ENCODE results near the gene GULP1.
"Not testable (repeated sequence)": the region's sequence is repeated elsewhere in the genome, so short reads cannot be mapped to it uniquely, and the experiment has no call there.

GULP1 gene

DNA sequence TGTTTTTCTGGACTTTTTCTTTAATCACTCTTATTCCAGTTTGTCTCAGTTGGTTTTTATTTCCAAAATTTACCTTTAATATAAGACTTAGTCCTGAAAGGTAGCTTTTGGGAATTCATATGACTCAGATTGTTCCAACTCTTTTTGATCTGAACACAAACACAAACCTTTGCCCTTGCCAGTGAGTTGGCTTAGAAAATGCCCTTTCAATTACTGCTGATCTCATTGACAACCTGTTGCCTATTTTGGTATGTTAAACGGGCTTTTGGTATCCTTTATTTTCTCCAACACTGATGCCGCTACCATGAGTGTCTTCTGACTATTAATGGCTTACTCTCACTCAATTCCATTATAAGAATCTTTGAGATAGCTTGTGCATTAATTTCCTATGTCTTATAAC, 143.4 kb downstream of the GULP1 start:
- no peak for DNase-seq

DNA sequence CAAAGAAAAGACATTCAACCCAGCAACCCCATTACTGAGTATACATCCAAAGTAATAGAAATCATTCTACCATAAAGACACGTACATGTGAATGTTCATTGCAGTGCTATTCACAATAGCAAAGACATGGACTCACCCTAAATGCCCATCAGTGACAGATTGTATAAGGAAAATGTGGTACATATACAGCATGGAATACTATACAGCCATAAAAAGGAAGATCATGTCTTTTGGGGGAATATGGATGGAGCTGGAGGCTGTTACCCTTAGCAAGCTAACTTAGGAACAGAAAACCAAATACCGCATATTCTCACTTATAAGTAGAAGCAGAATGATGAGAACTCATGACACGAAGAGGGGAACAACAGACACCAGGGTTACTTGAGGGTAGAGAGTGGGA, 145.9 kb downstream of the GULP1 start:
- no peak for DNase-seq

DNA sequence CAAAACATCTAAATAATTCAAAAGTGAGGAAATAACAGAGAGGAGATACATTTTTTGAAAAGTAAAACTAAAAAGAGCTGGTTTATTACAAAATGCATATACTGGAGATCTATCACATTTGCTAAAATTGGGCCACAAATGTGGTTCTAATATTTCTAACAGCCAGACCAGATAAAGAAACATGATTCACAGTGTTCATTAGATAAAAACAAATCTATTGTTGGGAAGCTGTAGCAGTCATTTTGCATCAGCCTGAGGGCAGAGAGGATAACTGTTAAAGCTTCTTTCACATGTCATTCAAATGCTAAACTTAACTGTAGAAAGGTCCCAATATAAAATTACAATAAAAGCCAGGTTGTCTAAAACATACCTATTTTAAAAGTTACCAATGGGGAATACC, 148.3 kb downstream of the GULP1 start:
- no peak for DNase-seq

DNA sequence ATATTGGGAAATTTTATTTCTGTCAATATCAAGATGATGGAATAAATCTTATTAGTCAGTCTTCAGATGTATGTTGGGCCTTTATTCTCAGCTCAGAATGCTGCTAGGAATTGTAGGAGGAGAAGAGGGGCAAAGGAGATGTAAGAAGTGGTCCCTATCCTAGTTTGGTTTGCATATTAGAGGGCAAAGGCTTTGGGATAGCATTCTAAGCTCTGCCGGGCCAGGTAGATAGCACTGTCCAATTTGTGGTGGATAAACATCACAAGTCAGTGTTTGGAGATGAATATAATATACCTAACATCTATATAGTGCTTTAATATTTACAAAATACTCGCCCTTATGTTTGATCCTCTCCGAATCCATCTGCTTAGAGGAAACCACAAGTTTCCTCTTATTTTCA, 149.2 kb downstream of the GULP1 start:
- DNase-seq, result no peak

DNA sequence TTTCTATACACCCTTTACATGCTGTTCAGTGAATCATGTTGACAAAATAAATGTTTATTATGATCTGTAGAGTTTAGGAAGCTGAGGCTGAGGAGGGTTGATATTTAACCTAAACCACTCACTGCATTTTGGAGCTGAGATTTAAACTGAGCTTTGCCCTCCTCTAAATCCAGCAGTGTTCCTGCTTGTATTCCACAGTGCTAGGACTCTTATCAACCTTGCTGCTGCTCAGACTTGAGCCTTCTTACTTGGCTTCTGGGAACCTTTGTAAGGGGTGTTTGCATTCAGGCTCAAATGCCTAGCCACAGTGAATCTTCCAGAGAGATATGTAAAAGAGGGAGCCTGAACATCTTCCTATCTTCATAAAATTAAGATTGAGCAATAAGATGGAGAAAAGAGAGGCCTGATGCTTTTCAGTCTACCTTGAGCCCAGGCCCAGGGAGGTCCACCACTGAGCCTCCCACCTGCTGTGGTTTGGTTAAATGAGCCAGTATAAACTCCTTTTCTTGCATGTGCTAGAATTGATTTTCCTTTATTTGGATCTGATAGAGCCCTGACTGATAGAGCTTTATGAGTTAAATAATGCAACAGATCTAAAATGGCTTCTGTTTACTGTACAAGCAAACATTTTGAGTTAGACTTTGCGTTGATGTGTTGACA, 149.7 kb downstream of the GULP1 start:
- DNase-seq, result no peak

DNA sequence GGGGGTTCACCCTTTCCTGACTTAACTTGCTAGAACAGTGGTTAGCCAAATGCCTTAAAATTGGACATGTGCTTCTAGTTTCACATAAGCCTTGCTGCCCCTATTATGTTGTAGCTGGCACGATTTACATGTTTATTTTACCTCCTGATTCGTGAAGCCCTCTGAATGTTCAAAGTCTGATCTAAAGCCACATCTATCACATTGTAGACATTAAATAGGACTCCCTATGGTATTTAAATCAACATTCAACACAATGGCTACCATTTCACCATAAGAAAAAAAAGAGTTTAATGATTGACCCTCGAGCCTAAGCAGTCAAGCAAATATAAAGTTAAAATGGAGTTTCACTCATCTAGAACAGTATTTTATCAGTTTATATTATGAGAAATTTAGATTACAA, 151.5 kb downstream of the GULP1 start:
- DNase-seq, result no peak

DNA sequence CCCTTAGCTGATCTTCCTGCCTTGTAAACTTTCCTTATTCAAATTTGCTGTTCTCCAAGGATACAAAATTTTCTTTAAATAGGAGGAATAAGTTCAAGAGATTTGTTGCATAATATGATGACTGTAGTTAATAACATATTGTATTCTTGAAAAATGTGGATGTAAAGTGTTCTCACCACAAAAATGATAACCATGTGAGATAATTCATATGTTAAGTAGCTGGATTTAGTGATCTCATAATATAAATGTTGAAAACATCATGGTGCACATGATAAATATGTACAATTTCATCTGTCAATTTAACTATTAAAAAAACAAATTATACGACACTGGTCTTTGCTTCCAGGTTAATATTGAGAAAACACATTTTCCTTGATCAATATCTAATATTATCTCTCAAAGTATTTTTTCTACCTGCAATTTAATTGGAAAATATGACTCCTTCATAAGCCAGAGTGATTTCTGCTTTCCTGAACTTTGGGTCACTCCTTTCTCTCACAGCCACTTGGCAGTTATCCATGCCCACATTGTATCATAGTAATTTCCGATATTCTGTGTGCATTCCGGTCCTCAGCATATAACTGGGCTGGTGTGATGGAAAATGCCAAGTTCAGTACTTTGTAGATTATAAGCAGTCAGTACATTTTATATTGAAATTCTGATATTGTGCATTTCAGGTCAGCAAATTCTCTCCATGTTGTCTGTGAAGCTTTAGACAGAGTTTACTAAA, 152.6 kb downstream of the GULP1 start:
- DNase-seq, result no peak

DNA sequence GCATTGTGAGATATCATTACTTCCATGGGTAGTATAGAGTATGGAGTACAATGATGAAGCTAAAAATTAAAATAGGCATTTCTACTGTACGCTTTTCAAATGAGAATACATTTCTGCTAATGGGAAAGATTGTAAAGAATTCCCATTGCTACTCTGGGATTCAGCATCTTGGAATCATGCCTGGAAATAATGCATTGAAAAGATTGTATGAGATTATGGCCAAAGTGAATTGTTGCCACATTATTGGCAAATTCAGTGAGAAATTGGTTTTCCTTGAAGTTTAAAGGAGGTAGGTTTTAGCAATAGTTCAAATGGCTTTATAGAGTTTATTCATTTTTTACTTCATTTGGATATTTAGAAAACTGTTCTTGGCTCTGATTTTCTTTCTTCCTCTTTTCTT, 157.9 kb downstream of the GULP1 start:
- DNase-seq, result no peak

DNA sequence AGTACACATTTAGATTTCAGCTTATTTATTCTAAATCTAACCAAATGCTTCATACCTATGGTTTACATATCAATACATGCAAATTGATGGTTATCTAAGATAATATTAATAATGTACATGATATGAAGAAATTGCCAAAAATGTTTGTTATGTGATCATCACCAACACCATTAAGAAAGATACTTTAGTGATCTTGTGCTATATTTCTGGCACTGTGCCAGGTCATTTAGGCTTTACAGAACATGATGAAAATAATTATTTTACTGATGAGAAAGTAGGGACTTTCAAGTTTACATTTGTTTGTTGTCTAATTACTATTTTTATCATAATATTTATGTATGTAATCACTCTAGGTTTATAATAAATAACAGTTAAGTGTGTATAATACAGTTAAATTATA, 158.3 kb downstream of the GULP1 start:
- no peak for DNase-seq

DNA sequence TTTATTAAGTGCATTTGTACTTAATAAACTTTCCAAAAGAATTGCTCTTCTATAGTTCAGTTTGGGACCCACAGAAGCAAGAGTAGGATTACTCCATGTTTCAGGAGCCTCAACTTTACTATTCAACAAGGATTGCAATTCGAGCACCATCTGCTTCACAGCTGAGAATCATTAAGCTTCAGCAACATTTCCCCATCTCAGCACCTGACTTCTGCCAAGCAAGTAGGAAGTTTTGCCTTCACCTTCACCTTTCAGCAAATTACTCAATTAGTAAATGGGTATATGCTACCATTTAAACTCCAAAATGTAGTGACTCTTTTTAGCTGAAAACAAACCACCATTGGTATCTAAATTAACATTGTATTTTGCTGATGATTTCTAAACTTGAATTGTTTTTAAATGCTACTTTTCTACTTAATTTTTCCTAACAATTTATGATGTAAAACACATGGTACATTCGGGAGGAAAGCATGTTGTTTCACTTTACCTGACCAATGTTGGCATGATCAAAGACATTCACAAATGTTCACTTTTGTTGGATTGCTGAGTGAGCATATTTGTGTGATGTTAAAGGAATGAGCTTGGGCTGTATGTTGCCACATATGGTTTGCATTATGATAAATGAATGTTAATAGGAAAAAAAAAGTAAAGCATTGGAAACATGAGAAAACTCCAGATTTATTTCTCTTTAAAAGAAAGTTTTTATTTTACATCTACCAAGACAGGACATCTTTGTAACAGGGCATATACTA, 159.2 kb downstream of the GULP1 start:
- DNase-seq, result no peak

DNA sequence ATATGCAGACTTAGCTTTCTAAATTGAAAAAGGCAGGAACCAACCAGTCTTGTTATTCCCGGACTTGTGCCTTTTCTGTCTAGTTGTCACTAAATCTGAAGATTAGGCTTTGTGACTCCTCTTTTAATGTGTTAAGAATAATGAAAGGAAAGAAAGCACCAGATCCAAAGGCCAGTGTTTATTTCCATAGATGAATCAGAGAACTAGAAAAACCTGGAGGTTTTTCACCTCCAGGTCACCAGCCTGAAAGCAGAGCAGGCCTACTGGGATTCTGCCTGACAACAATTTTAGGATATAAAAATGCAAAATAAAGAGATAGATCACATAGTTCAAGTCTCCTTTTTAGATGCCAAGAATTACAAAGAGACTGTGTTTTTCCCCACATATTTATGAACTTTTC, 160.4 kb downstream of the GULP1 start:
- no peak for DNase-seq

DNA sequence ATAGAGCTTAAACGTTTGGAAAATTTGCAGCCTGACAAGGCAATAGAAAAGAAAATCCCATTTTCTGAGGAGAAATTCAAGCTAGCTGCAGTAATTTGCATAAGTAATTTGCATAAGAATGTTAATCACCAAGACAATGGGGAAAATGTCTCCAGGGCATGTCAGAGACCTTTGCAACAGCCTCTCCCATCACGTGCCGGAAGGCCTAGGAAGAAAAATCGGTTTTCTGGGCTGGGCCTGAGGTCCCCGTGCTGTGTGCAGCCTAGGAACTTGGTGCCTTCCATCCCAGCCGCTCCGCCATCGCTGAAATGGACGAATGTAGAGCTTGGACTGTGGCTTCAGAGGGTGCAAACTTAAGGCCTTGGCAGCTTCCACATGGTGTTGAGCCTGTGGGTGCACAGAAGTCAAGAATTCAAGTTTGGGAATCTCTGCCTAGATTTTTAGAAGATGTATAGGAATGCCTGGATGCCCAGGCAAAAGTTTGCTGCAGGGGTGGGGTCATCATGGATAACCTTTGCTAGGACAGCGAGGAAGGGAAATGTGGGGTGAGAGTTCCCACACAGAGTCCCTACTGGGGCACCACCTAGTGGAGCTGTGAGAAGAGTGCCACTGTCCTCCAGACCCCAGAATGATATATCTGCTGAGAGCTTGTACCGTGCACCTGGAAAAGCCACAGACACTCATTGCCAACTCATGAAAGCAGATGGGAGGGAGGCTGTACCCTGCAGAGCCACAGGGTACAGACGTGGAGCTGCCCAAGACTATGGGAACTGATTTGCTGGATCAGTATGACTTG, 164.6 kb downstream of the GULP1 start:
- no peak for DNase-seq

DNA sequence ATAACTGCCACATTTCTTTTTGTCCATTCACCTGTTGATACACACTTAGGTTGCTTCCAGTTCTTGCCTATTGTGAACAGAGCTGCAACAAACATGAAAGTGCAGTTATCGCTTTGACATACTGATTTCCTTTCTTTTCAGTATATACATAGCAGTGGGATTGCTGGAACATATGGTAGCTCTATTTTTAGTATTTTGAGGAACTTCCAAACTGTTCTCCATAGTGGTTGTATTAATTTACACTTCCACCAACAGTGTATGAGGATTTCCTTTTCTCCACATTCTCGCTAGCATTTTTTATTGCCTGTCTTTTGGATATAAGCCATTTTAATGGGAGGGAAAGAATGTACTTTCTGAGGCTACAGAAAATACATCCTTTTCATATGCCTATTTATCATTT, 167.4 kb downstream of the GULP1 start:
- no peak for DNase-seq

DNA sequence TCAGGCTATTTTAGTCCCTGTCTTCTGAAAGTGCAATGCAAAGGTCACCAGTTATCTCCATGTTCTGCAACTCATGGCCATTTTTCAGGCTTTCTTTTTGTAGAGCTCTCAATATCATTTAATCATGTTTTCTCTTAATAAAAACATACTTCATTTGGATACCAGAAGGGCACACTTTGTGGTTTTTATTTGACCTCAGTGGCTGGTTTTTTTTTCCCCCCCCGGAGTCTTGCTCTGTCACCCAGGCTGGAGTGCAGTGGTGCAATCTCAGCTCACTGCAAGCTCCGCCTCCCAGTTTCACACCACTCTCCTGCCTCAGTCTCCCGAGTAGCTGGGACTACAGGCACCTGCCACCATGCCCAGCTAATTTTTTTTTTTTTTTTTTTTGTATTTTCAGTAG, 174.4 kb downstream of the GULP1 start:
- not testable (repeated sequence) for DNase-seq

DNA sequence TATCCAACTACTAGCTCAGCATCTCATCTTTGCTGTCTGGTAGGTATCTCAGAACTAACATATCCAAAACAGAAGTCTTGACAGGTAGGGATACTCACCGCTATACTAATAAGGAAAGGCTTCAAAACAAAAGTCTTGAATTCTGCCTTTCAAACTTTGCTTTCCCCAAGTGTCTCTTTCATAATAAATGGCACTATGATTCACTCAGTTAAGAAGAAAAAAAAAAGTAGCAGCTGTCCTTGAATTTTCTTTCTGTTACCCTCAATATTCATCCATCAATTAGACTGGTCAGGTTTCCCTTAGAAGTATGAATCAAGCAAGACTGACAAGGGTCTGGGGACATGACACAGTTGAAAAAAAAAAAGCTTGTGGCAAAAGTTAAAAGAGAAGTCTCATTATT, 175.1 kb downstream of the GULP1 start:
- no peak for DNase-seq

DNA sequence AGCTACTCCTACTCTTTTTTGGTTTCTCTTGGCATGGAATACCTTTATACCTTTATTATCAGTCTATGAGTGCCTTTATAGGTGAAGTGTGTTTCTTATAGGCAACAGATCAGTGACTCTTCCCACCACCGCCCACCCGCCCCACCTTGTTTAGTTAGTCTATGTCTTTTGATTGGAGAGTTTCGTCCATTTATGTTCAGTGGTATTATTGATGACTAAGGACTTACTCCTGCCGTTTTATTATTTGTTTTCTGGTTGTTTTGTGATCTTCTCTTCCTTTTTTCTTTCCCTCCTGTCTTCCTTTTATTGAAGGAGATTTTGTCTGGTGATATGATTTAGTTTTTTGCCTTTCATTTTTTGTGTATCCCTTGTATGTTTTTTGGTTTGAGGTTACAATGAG, 179.5 kb downstream of the GULP1 start:
- no peak for DNase-seq

DNA sequence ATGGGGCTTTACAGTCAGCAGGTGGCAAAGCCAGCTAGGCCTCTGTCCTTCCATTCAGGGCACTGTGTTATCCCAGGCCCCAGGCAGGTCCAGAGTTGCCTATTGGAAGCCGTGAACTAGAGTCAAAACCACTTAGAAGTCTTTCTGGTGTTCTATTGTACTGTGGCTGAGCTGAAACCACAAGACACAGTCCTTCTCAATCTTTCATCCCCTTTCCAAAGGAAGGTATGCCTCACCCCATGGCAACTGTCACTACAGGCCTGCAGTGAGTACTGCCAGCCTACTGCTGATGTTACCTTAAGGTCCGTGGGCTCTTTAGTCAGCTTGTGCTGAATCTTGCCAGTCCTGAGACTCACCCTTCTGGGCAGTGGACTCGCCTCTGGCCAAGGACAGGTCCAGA, 181.6 kb downstream of the GULP1 start:
- DNase-seq, result no peak

DNA sequence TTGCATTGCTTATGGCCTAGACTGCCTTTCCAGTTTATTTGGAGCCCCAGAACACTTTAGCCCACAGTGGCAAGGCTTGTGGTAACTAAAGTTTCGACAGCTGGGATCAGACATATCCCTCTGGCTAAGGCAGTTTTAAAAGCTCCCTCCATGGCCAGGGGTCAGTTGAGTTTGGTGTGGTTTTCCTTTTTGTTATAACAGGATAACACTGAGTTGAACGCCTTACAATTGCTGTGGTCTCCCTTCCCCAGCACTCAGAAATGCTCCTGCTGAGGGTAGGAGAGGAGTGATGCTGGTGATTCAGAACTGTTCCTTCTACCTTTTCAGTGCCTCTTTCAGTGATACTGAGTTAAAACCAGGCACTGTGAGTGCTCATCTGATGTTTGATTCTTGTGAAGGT, 182.6 kb downstream of the GULP1 start:
- DNase-seq, result no peak

DNA sequence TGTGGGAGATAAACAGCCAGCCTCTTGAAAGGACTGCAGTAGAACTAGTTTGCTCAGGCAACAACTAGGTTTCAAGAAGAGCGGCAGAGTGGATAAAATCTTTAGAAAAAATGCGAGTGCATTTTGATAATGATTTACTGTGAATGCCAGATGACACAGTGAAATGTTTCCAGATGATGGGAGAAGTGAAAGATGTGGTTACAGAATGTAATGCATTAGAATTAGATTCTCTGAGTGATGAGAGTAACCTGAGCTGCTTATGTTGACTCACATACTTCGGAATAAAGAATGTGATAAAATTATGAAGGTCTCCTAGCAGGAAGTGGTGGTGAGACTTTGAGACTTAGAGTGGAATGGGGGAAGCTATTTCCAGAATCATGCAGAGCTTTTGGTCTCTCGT, 184.3 kb downstream of the GULP1 start:
- no peak for DNase-seq

DNA sequence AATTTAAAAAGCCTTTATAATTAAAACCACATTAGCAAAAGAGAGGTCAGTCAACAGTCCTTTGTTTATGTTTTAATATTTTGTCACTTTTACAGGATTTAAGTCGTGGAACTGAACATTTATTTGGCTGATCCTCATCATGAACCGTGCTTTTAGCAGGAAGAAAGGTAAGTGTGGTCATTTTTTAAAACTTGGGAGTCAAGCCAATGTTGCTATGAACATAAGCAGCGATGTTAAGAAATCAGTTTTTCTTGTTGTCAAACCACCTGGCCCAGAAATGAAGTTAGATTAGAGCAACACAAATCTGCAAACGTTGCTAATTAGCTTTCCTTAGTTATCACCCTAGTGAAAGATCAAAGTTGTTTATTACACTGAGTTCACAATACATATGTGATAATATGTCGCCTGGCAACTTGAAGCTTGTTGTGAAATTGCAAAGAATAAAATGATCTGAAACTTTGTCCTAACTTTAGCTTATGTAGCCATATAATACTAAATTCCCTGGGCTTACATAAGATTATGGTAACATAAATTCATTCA, 186.0 kb downstream of the GULP1 start:
- DNase-seq, result no peak

DNA sequence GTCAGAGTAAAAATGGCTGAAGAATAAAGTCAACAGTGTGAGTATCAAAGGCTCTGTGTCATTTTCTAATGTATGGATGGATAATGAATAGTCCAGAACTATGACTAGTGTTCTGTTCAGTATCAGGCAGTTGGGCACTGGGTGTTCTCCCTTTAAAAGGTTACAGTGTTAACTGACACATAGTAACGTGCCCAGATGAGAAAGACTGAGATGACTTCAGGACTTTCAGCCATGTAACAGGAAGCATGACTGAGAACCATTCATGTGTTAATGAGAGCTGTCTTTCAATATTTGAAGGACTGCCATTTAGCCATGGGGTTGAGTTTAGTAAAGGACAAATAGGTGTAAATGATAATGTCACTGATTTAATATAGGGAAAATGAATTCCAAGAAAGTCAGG, 187.1 kb downstream of the GULP1 start:
- DNase-seq, result no peak

DNA sequence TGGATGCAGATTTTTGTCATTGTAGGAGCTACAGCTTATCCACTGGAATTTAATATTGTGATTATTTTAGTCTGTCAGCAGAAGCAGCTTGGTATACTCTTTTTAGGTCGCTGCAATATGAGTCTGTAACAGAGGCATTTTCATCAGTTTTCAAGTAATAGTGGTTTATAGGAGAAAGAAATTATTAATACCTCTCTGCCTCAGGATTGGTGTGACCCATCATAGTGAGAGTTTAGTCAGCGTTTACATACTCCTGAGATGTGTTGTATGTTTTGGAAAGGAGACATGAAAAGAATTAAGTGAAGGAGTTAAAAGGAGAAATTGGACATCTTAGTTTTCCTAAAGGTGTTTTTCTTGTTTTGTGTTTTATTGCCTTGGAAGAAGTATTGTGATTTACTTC, 189.8 kb downstream of the GULP1 start:
- no peak for DNase-seq

DNA sequence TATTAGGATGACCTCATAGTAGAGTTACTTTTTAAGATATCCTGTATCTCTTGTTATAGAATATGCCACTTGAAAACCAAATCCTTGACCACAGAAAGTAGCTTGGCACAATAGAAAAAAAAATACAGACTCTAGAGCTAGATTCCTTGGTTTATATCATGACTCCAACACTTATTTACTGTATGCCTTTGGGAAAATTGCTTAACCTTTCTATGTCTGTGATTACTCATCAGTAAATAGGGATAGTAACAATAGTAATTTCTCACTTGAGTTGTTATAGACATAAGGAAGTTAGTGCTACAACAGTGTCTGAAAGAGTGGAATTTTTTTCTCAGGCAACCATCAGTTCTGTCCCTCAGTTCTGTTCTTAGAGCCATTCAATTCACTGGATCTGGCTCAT, 193.8 kb downstream of the GULP1 start:
- no peak for DNase-seq
